MM.1S (cell line): ENCODE results near the gene THSD7B.

Experiments used
- DNase-seq: peaks from one replicate; pipeline ENCODE4 v3.0.0-alpha.2; 2015
- H2AFZ ChIP-seq: fragments of 300-600 bp; sonication (generic); 2 replicates; pipeline ENCODE4 v1.6.0; 2016; ENCODE audit warnings: antibody characterized with exemption, low read length
- H3F3A ChIP-seq: fragments of 300-600 bp; sonication (generic); 2 replicates; pipeline ENCODE4 v1.6.1; 2016; ENCODE audit warnings: mild to moderate bottlenecking, antibody characterized with exemption, low read length, moderate library complexity, mixed read lengths; ENCODE audit not compliant: insufficient read depth
- H3K27ac ChIP-seq: fragments of 300-600 bp; sonication (generic); 2 replicates; pipeline ENCODE4 v1.5.1; 2016; ENCODE audit warnings: mild to moderate bottlenecking, low read length
- H3K27me3 ChIP-seq: fragments of 300-600 bp; sonication (generic); replicated peaks from 2 replicates; pipeline ENCODE4 v1.6.0; 2016; ENCODE audit warnings: low read length; ENCODE audit not compliant: insufficient read depth
- H3K36me3 ChIP-seq: fragments of 300-600 bp; sonication (generic); replicated peaks from 2 replicates; pipeline ENCODE4 v1.6.1; 2016; ENCODE audit warnings: mild to moderate bottlenecking, low read length, mixed read lengths; ENCODE audit not compliant: insufficient read depth
- H3K4me1 ChIP-seq: fragments of 300-600 bp; sonication (generic); 2 replicates; pipeline ENCODE4 v1.6.1; 2016; ENCODE audit warnings: low read length, mixed read lengths
- H3K4me2 ChIP-seq: fragments of 300-600 bp; sonication (generic); 2 replicates; pipeline ENCODE4 v1.6.0; 2016; ENCODE audit warnings: low read depth, low read length
- H3K4me3 ChIP-seq: fragments of 300-600 bp; sonication (generic); 2 replicates; pipeline ENCODE4 v1.5.1; 2016; ENCODE audit warnings: low read length, mixed read lengths
- H3K79me2 ChIP-seq: fragments of 300-600 bp; sonication (generic); 2 replicates; pipeline ENCODE4 v1.6.1; 2016; ENCODE audit warnings: mixed run types, low read length, mixed read lengths
- H3K9ac ChIP-seq: fragments of 300-600 bp; sonication (generic); 2 replicates; pipeline ENCODE4 v1.6.1; 2016; ENCODE audit warnings: low read length, mixed read lengths
- H3K9me2 ChIP-seq: fragments of 300-600 bp; sonication (generic); replicated peaks from 2 replicates; pipeline ENCODE4 v1.6.1; 2016; ENCODE audit warnings: mild to moderate bottlenecking, low read length, mixed read lengths; ENCODE audit not compliant: insufficient read depth
- H3K9me3 ChIP-seq: fragments of 300-600 bp; sonication (generic); replicated peaks from 2 replicates; pipeline ENCODE4 v1.6.1; 2016; ENCODE audit warnings: mild to moderate bottlenecking, low read length, mixed read lengths; ENCODE audit not compliant: insufficient read depth
- H4K20me1 ChIP-seq: fragments of 300-600 bp; sonication (generic); 2 replicates; pipeline ENCODE4 v1.6.1; 2016; ENCODE audit warnings: mild to moderate bottlenecking, low read length, moderate library complexity, mixed read lengths; ENCODE audit not compliant: insufficient read depth
- CTCF ChIP-seq: fragments of 300-600 bp; sonication (generic); IDR thresholded peaks from 2 replicates; pipeline ENCODE4 v1.5.1; 2016; ENCODE audit warnings: antibody characterized with exemption, low read length, mixed read lengths
- EZH2 ChIP-seq: fragments of 300-600 bp; sonication (generic); optimal IDR thresholded peaks from 2 replicates; pipeline ENCODE3; 2017; ENCODE audit warnings: low read depth, mild to moderate bottlenecking, antibody characterized with exemption, low read length, mixed read lengths
- EZH2phosphoT487 ChIP-seq: fragments of 300-600 bp; sonication (generic); IDR thresholded peaks from 2 replicates; pipeline ENCODE4 v1.6.1; 2018; ENCODE audit warnings: antibody characterized with exemption, low read length

The THSD7B gene

GRCh38 chr2:137194111-137194510, 428.8 kb downstream of the THSD7B start:
- H3K36me3 ChIP-seq: no peaks in the 10 kb centered on the region
- H3F3A ChIP-seq: no peaks in the 10 kb centered on the region
- no peaks in the 10 kb centered on the region for H3K4me1 ChIP-seq
- H3K4me2 ChIP-seq: no peak overlapping the region
- no peak overlapping the region for H3K9ac ChIP-seq
- H3K27me3 ChIP-seq: no peaks in the 10 kb centered on the region
- TF ChIP-seq EZH2 (no peak), EZH2phosphoT487 (no peak), CTCF (no peak)
- no peaks in the 10 kb centered on the region for H3K9me3 ChIP-seq
- H4K20me1 ChIP-seq: no peaks in the 10 kb centered on the region
- H3K27ac ChIP-seq: no peak overlapping the region
- DNase-seq: no peak
- no peaks in the 10 kb centered on the region for H3K79me2 ChIP-seq
- no peak overlapping the region for H3K4me3 ChIP-seq
- no peaks in the 10 kb centered on the region for H3K9me2 ChIP-seq
- H2AFZ ChIP-seq: no peak overlapping the region

GRCh38 chr2:137199751-137200150, 434.4 kb downstream of the THSD7B start:
- Histone ChIP-seq H3F3A (no peaks in the 10 kb centered on the region), H3K79me2 (no peaks in the 10 kb centered on the region), H4K20me1 (no peaks in the 10 kb centered on the region), H3K9me3 (no peaks in the 10 kb centered on the region), H3K27me3 (no peaks in the 10 kb centered on the region), H3K9ac (no peak overlapping the region), H3K36me3 (no peaks in the 10 kb centered on the region), H3K9me2 (no peaks in the 10 kb centered on the region), H3K4me3 (no peak overlapping the region), H3K4me2 (no peak overlapping the region), H3K27ac (no peak overlapping the region), H2AFZ (no peak overlapping the region), H3K4me1 (no peaks in the 10 kb centered on the region)
- TF ChIP-seq CTCF (no peak), EZH2phosphoT487 (no peak), EZH2 (no peak)
- no peak for DNase-seq

- no peaks in the 10 kb centered on the region for H3K79me2 ChIP-seq
- H2AFZ ChIP-seq: no peak overlapping the region
- no peaks in the 10 kb centered on the region for H3K9me2 ChIP-seq
- H3K9ac ChIP-seq: no peak overlapping the region
- H3K27me3 ChIP-seq: no peaks in the 10 kb centered on the region
- no peaks in the 10 kb centered on the region for H3F3A ChIP-seq
- no peaks in the 10 kb centered on the region for H3K36me3 ChIP-seq
- H3K4me3 ChIP-seq: no peak overlapping the region
- H3K9me3 ChIP-seq: no peaks in the 10 kb centered on the region
- TF ChIP-seq EZH2 (no peak), CTCF (no peak), EZH2phosphoT487 (no peak)
- no peak for DNase-seq
- no peaks in the 10 kb centered on the region for H3K4me1 ChIP-seq
- H3K27ac ChIP-seq: no peak overlapping the region
- H4K20me1 ChIP-seq: no peaks in the 10 kb centered on the region
- no peak overlapping the region for H3K4me2 ChIP-seq
Observed at GRCh38 chr2:137202318-137202717, 437.0 kb downstream of the THSD7B start.
